HG02870 (cell line): ENCODE data around the gene CCPG1.
A peak's percentile ranks its signal among the peaks of the same experiment; 100 is the strongest.

ENCODE experiments used
- ATAC-seq: cut with Tn5 transposase; IDR thresholded peaks from one replicate; pipeline ENCODE4 v1.9.1; 2021; ENCODE audit warnings: mild to moderate bottlenecking, moderate library complexity; ENCODE audit not compliant: unreplicated experiment

CCPG1 gene

DNA sequence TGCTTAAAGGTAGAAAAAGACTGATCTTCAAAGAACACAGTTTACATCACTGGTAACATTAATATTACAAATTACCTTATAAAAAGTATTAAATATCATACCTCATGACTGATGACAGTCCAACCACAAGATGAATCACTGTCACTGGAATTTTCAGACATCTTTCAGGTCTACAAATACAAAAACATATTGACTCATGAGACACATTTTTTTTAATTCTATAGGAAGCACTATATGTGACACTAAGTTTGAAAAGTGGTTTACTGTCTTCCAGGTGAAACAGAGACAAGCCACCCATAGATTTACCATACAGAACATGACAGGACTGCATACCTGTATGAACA lies 18.9 kb downstream of the CCPG1 start:
- no peak for ATAC-seq

- ATAC-seq: no peak
Observed at GRCh38 chr15:55387027-55387426, 21.1 kb downstream of the CCPG1 start.

- ATAC-seq: no peak
Observed at GRCh38 chr15:55383687-55384086, 24.5 kb downstream of the CCPG1 start.

- ATAC-seq: no peak
Observed at GRCh38 chr15:55381595-55381994, 26.6 kb downstream of the CCPG1 start.

DNA sequence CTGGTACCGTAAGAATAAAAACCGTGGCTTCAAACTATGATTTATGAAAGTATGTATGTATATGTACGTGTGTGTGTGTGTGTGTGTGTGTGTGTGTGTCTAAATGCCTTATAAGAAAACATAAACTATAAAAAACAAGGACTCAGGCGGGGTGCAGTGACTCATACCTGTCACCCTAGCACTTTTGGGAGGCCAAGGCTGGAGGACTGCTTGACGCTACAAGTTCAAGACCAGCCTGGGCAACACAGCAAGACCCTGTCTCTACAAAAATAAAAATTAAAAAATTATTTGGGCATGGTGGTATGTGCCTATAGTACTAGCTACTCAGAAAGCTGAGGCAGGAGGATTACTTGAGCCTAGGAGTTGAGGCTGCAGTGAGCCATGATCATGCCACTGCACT lies 29.1 kb downstream of the CCPG1 start:
- no peak for ATAC-seq

GRCh38 chr15:55372701-55373440 lies 35.3 kb downstream of the CCPG1 start:
- ATAC-seq: peak; percentile 54

GRCh38 chr15:55366981-55367380 lies 41.2 kb downstream of the CCPG1 start:
- ATAC-seq: no peak

DNA sequence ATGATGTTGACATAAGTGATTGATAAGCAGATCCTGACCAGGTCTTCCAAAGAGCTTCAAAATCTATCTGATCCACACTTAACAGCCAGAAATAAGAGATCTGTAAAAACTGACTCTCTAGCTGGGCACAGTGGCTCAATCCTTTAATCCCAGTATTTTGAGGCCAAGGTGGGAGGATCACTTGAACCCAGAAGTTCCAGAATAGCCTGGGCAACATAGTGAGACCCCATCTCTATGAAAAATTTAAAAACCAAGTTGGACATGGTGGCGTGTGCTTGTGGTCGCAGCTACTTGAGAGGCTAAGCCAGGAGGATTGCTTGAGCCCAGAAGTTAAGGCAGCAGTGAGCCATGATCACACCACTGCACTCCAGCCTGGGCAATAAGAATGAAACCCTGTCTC lies 45.5 kb downstream of the CCPG1 start:
- no peak for ATAC-seq

- ATAC-seq: no peak
Observed at GRCh38 chr15:55361048-55361447, 47.1 kb downstream of the CCPG1 start.

DNA sequence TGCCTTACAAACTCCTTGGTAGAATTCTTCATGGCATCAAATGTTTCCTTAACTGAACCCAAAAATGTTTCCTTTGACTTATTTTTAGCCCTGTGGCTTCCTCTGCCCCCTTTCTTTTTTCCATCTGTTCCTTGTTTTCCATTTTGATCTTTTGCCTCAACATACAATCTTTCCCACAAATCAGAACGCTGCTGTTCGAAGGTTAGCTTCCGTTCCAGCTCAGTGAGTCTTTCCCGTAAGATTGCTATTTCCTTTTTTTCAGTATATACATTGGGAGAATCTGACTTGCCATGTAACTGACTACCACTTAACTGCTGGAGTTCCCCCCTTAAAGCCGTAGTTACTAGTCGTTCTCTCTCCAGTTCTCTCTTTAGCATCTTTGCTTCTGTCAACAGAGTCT lies 47.9 kb downstream of the CCPG1 start:
- no peak for ATAC-seq

- ATAC-seq: no peak
Observed at GRCh38 chr15:55358471-55358870, 49.7 kb downstream of the CCPG1 start.

DNA sequence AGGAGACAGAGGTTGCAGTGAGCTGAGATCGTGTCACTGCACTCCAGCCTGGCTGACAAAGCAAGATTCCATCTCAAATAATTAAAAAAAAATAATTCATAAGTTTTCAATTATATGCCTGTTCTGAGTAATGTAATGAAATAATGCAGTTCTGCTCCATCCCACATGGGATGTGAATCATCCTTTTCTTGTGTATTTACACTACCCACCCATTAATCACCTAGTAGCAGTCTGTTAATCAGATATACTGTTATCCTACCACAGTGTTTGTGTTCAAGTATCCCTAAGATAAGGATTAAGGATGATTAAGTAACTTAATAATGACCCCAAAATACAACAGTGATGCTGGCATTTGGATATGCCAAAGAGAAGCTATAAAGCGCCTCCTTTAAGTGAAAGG lies 50.4 kb downstream of the CCPG1 start:
- ATAC-seq: no peak

- no peak for ATAC-seq
Observed at GRCh38 chr15:55356985-55357585, 51.1 kb downstream of the CCPG1 start.

DNA sequence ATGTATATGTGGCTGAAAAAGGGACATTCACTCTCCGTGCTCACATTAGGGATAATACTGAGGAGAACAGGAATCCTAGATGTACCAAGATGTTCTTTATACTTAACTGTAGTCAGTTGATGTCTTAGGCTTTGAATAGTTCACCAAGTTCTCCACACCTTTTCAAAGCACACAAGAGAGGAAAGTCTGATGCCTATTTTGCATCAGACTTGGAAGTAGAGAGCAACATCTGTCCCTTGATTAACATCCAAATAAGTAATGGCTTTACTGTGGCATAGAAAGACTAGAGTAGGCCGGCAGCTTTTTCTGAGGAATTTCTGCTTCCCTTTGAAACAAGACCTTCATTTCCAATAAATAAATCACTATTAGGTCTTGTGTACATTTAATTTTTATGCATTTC lies 55.1 kb downstream of the CCPG1 start:
- ATAC-seq: no peak

GRCh38 chr15:55349282-55349681 lies 58.9 kb downstream of the CCPG1 start:
- ATAC-seq: no peak

DNA sequence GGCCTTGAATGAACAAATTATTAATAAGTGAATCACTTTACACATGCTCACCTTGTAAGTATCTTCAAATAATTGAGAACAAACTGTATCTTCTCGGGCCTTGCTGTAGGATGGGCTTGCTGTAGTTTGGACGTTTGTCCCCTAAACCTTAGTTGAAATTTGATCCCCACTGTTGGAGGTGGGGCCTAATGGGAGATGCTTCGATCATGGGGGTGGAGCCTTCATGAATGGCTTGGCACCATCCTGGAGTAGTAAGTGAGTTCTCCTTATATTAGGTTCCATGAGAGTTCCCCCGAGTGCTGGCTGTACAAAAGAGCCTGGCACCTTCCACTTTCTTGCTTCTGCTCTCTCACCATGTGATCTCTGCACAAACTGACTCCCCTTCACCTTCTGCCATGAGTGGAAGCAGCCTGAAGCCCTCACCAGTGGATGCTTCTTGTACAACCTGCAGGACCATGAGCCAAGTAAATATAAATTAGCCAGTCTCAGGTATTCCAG lies 59.8 kb downstream of the CCPG1 start:
- no peak for ATAC-seq

DNA sequence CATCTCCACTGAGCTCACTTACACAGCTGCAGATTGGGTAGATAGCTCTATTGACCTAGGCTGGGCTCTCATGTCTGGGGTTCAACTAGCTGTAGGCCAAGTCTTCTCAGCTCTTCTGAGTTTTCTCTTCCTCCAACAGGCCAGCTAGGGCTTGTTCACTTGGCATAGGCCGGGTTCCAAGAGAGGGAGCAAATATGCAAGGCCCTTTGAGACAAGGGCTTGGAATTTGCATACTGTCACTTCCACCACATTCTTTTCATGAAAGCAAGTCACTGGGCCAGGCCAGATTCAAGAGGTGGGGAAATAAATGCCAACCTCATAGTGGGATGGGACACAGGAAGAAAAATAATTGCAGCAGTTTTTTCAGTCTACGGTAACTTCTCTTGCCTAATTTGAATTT lies 64.0 kb downstream of the CCPG1 start:
- no peak for ATAC-seq

DNA sequence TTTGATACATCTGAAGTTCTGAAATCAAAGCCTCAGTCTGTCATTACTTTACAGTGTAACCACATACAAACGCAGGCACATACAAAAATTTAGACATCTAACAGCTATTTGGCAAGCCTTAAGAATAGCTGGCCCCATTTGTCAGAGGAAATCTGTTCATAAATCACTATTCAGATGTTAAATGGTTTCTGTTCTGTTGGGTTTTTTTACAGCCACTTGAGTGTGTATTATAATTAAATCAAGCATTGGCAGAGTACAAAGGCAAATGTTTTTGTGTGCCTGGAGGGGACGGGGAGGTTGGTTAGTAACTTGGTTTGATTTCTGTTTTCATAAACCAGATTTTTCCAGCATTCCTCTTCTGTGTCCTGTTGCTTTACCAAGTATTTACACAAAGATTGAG lies 65.0 kb downstream of the CCPG1 start:
- ATAC-seq: no peak

DNA sequence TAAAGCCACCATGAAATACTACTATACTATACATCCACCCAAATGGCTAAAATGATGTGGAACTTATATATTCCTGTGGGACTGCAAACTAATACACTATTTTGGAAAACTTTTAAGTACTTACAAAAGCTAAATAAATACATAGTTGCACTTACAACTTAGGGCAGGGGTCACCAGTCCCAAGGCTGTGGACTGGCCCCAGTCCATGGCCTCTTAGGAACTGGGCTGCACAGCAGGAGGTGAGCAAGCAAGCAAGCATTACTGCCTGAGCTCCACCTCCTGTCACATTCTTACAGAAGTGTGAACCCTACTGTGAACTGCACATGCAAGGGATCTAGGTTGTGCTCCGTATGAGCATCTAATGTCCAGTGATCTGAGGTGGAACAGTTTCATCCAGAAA lies 71.0 kb downstream of the CCPG1 start:
- ATAC-seq: no peak

DNA sequence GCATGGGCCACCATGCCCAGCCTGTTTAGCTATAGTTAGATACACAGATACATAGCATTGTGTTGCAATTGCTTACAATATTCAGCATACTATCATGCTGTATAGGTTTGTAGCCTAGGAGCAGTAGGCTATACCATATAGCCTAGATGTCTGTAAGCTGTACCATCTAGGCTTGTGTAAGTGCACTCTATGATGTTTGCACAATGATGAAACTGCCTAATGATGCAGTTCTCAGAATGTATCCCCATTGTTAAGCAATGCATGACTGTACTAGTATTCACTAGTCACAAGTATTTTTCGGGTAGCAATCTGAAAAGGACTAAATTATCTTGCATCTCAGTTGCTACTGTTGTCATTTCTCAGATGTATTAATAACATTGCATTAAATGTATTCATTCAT lies 73.2 kb downstream of the CCPG1 start:
- no peak for ATAC-seq

GRCh38 chr15:55334371-55334770 lies 73.8 kb downstream of the CCPG1 start:
- no peak for ATAC-seq

- ATAC-seq: no peak
Observed at GRCh38 chr15:55327387-55327786, 80.8 kb downstream of the CCPG1 start.

- ATAC-seq: no peak
Observed at GRCh38 chr15:55322467-55322866, 85.7 kb downstream of the CCPG1 start.
